Breast epithelium (tissue), 4 donors: ENCODE data around the gene ARL4A. TPM values are rescaled to one million over a fixed set of nuclear protein-coding genes. Genes with fewer than 3 reads are reported as not detected.
"Not testable (repeated sequence)": the region's sequence is repeated elsewhere in the genome, so short reads cannot be mapped to it uniquely, and the experiment has no call there.

Experiments
- DNase-seq, 2 donors: peaks; one replicate each; pipeline ENCODE4 v3.0.0-alpha.2; 2019; ENCODE audit warnings: low spot score in 2 of 2
- H3K27ac ChIP-seq, 2 donors: fragments of 200-600 bp; sonication (generic) in 1 of 2; one replicate each; pipeline ENCODE4 v1.5.1; 2016 to 2019; ENCODE audit warnings: mild to moderate bottlenecking in 1 of 2
- H3K27me3 ChIP-seq, 2 donors: fragments of 200-600 bp; sonication (generic) in 1 of 2; one replicate each; pipeline versions ENCODE4 v1.5.1 to v1.6.0; 2017 to 2019; ENCODE audit warnings: control low read depth in 1 of 2, mild to moderate bottlenecking in 1 of 2
- H3K36me3 ChIP-seq: fragments of 200-600 bp; one replicate; pipeline ENCODE4 v1.5.1; 2019
- H3K4me1 ChIP-seq, 2 donors: fragments of 200-600 bp; sonication (generic); one replicate each; pipeline ENCODE4 v1.5.1; 2016 to 2019; ENCODE audit warnings: control low read depth in 1 of 2
- H3K4me3 ChIP-seq, 3 donors: fragments of 200-600 bp; sonication (generic); 1 replicate in 2 of 3; 2 replicates in 1 of 3; pipeline ENCODE4 v1.5.1; 2016 to 2019; ENCODE audit warnings: mild to moderate bottlenecking in 3 of 3, moderate library complexity in 2 of 3
- H3K9me3 ChIP-seq, 2 donors: fragments of 200-600 bp; sonication (generic) in 1 of 2; one replicate each; pipeline ENCODE4 v1.5.1; 2016 to 2019; ENCODE audit warnings: control low read depth in 1 of 2
- POLR2A ChIP-seq: fragments of 450-650 bp; IDR thresholded peaks from one replicate; pipeline ENCODE4 v1.6.1; 2016; ENCODE audit warnings: antibody characterized with exemption, mild to moderate bottlenecking, moderate library complexity
- POLR2AphosphoS5 ChIP-seq, 3 donors: sonication (generic); formaldehyde crosslinking; IDR thresholded peaks; one replicate each; pipeline ENCODE4 v1.6.1; 2017; ENCODE audit warnings: antibody characterized with exemption in 3 of 3
- intact Hi-C: fragments of 100-400 bp; cut with DNase I; formaldehyde crosslinking; loops from one replicate; pipeline ENCODE4 v1.15.1; 2023; ENCODE audit warnings: low total_unique reads
- total RNA-seq, 3 donors: library from RNA; depleted of rRNA; stranded (reverse); fragments of >200 nt; gene quantifications; one replicate each; pipeline ENCODE4 v1.1.0, GENCODE V29; 2016
- TF ChIP-seq, protein P1 (sequence below), 3 donors: fragments of 450-650 bp; IDR thresholded peaks; one replicate each; pipeline ENCODE4 v1.5.1; 2016 to 2017; ENCODE audit warnings: antibody characterized with exemption in 3 of 3, mild to moderate bottlenecking in 3 of 3, moderate library complexity in 3 of 3

The ARL4A gene
- total RNA-seq, 3 donors from 2014 or later: 28.5 to 165 (median 51.1) TPM

DNA sequence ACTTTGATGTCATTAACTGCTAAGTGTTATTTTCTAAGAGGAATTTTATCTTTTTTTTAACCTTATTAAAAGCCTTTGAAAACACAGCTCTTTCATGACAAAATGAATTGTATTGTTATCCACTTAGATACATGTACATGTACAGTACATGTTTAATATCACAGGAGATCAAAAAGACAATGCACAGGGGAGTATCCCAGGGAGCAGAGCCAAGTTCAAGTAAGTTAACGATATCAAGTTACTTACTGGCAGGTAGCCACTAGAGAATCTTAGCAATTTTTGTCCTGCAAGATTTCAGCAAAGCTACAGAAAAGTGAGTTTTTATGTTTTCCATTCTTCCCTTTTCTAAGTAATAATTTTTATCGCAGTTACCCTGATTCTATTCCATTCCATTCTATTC is 33.9 kb upstream of the ARL4A start:
- H3K36me3 ChIP-seq: no peaks in the 10 kb centered on the region
- no peaks in the 10 kb centered on the region for H3K4me1 ChIP-seq
- H3K9me3 ChIP-seq: no peaks in the 10 kb centered on the region
- H3K27ac ChIP-seq: no peak overlapping the region
- H3K4me3 ChIP-seq: no peak overlapping the region
- no peaks in the 10 kb centered on the region for H3K27me3 ChIP-seq
- no peak for TF ChIP-seq POLR2AphosphoS5 (IDR thresholded peaks at IDR 0.05)
- TF ChIP-seq, protein P1, sequence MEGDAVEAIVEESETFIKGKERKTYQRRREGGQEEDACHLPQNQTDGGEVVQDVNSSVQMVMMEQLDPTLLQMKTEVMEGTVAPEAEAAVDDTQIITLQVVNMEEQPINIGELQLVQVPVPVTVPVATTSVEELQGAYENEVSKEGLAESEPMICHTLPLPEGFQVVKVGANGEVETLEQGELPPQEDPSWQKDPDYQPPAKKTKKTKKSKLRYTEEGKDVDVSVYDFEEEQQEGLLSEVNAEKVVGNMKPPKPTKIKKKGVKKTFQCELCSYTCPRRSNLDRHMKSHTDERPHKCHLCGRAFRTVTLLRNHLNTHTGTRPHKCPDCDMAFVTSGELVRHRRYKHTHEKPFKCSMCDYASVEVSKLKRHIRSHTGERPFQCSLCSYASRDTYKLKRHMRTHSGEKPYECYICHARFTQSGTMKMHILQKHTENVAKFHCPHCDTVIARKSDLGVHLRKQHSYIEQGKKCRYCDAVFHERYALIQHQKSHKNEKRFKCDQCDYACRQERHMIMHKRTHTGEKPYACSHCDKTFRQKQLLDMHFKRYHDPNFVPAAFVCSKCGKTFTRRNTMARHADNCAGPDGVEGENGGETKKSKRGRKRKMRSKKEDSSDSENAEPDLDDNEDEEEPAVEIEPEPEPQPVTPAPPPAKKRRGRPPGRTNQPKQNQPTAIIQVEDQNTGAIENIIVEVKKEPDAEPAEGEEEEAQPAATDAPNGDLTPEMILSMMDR (IDR thresholded peaks at IDR 0.05): no peak
- TF ChIP-seq POLR2A: no peak
- DNase-seq: no peak
- intact Hi-C loops: no loop called here

DNA sequence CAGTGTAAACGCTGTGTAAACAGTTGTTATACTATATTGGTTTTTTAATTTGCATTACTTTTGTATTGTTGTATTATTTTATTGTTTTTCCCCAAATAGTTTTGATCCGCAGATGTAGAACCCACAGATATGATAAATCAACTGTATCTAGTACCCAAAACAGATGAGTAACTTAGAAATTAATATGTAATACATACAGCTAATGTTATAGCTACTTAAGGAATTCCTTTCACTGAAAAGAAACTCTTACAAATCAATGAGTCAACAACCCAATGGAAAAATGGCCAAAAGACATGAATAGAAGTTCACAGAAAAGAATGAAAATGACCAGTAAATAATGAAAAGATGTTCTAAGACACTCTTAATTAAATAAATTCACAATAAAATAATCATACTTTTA is 32.3 kb upstream of the ARL4A start:
- intact Hi-C loops: no loop called here
- H3K9me3 ChIP-seq: no peaks in the 10 kb centered on the region
- H3K36me3 ChIP-seq: no peaks in the 10 kb centered on the region
- no peak for DNase-seq
- no peak overlapping the region for H3K4me3 ChIP-seq
- H3K27me3 ChIP-seq: no peaks in the 10 kb centered on the region
- TF ChIP-seq POLR2A: no peak
- TF ChIP-seq POLR2AphosphoS5 (IDR thresholded peaks at IDR 0.05): no peak
- TF ChIP-seq, protein P1 (IDR thresholded peaks at IDR 0.05): no peak
- H3K4me1 ChIP-seq: no peaks in the 10 kb centered on the region
- no peak overlapping the region for H3K27ac ChIP-seq

GRCh38 chr7:12660423-12660822 is 27.0 kb upstream of the ARL4A start:
- H3K4me3 ChIP-seq, H3K27ac ChIP-seq, DNase-seq, intact Hi-C loops, H3K9me3 ChIP-seq, H3K4me1 ChIP-seq, H3K27me3 ChIP-seq, H3K36me3 ChIP-seq: not testable (repeated sequence)

- H3K27ac ChIP-seq, intact Hi-C loops, H3K9me3 ChIP-seq, H3K36me3 ChIP-seq, H3K27me3 ChIP-seq, DNase-seq, H3K4me1 ChIP-seq, H3K4me3 ChIP-seq: not testable (repeated sequence)
Observed at GRCh38 chr7:12660986-12661385, 26.4 kb upstream of the ARL4A start.

DNA sequence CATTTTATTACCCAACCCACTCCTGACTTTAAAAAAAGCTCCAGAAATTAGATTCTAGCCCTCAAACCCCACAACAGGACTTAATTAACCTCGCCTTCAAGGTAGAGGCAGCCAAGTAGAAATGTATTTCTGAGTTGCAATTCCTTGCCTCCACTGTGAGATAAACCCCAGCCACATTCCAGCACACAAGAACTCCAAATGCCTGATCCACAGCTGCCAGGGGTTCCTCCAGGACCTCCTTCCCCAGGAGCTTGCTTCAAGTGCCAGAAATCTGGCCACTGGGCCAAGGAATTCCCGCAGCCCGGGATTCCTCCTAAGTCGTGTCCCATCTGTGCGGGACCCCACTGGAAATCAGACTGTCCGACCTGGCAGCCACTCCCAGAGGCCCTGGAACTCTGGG is 25.9 kb upstream of the ARL4A start:
- no peak for DNase-seq
- TF ChIP-seq POLR2AphosphoS5 (IDR thresholded peaks at IDR 0.05) (no peak), POLR2A (no peak)
- TF ChIP-seq, protein P1 (IDR thresholded peaks at IDR 0.05): no peak
- H3K9me3 ChIP-seq: no peaks in the 10 kb centered on the region
- intact Hi-C loops: no loop called here
- H3K36me3 ChIP-seq: no peaks in the 10 kb centered on the region
- H3K4me1 ChIP-seq: no peaks in the 10 kb centered on the region
- H3K4me3 ChIP-seq: no peak overlapping the region
- no peak overlapping the region for H3K27ac ChIP-seq
- no peaks in the 10 kb centered on the region for H3K27me3 ChIP-seq

- intact Hi-C loops: loop anchor here (5.0 kb wide), 1 partner anchor 1232 kb away; no protein-coding TSS in a partner anchor
- TF ChIP-seq POLR2AphosphoS5 (IDR thresholded peaks at IDR 0.05): no peak
- TF ChIP-seq POLR2A: no peak
- TF ChIP-seq, protein P1 (IDR thresholded peaks at IDR 0.05): no peak
- H3K9me3 ChIP-seq: no peaks in the 10 kb centered on the region
- H3K4me3 ChIP-seq: no peak overlapping the region
- no peaks in the 10 kb centered on the region for H3K4me1 ChIP-seq
- no peak overlapping the region for H3K27ac ChIP-seq
- no peaks in the 10 kb centered on the region for H3K36me3 ChIP-seq
- H3K27me3 ChIP-seq: no peaks in the 10 kb centered on the region
- no peak for DNase-seq
Observed at GRCh38 chr7:12670000-12670729, 17.3 kb upstream of the ARL4A start.
